ENCODE measurements around the gene TFDP1.

GRCh38 chr13:113617961-113618360 is 33.4 kb downstream of the TFDP1 start:
- TF ChIP-seq CTCF (IDR thresholded peaks at IDR 0.05) = no peak
- no peak for TF ChIP-seq POLR2A (IDR thresholded peaks at IDR 0.05)
- no peak for TF ChIP-seq POLR2AphosphoS5 (IDR thresholded peaks at IDR 0.05)

All from breast epithelium (tissue), 3 donors.